NT2/D1 (cell line): ENCODE results near the gene RFESD.

Source experiments
- SUZ12 ChIP-seq: IDR thresholded peaks from 2 replicates; pipeline ENCODE4 v1.6.1; 2011; ENCODE audit not compliant: insufficient read length, insufficient read depth; ENCODE audit errors: extremely low read depth
- YY1 ChIP-seq: IDR thresholded peaks from 2 replicates; pipeline ENCODE4 v1.6.1; 2011; ENCODE audit not compliant: insufficient read length, insufficient read depth
- ZNF274 ChIP-seq: IDR thresholded peaks from 2 replicates; pipeline ENCODE4 v1.6.1; 2011; ENCODE audit warnings: mild to moderate bottlenecking, low read depth, low read length

DNA sequence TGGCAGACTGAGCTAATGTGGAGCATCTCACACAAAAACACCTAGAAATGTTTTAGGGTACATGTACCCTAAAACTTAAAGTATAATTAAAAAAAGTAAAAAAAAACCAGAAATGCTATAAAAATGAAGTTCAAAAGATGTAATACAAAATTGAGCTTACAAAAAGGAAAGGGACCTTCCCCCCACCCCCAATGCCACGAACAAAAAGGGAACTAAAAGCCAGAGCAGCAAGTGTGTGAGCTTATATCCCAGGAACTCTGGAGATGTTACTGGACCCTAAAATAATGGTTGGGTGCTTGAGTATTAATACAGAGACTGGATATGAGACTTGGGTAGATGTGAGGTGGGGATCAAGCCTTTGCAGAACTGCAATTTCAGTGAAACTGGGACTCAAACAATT lies 25.2 kb downstream of the RFESD start:
- TF ChIP-seq YY1 = no peak
- no peak for TF ChIP-seq ZNF274
- no peak for TF ChIP-seq SUZ12
